CD4-positive, alpha-beta T cell (primary cell): ENCODE data around the gene POU2AF2. TPM values are rescaled to one million over a fixed set of nuclear protein-coding genes. Genes with fewer than 3 reads are reported as not detected.

Experiments
- ATAC-seq: fragments of 200-7000 bp; cut with Tn5 transposase; one replicate; pipeline ENCODE4 v1.10.0; 2022; ENCODE audit warnings: mild to moderate bottlenecking; ENCODE audit not compliant: poor library complexity
- CTCF ChIA-PET: fragments of 350-600 bp; sonication (Branson Sonifier 250); formaldehyde crosslinking; loops from one replicate; lab custom pipeline; 2021; ENCODE audit warnings: antibody characterized with exemption, inconsistent platforms; lab: Charles Lee
- POLR2A ChIA-PET: fragments of 350-600 bp; sonication (Branson Sonifier 250); formaldehyde crosslinking; loops from one replicate; lab custom pipeline; 2021; ENCODE audit warnings: antibody characterized with exemption, inconsistent platforms; lab: Charles Lee
- DNase-seq, 14 experiments: peaks; one replicate each; pipeline ENCODE4 v3.0.0-alpha.2; 2013 to 2020; ENCODE audit warnings: mixed read lengths in 2 of 14
- H3K27ac ChIP-seq, 2 donors: one replicate each; pipeline versions ENCODE4 v1.5.1 to v1.7.0; 2013; ENCODE audit warnings: low read length in 2 of 2, low read depth in 1 of 2, mild to moderate bottlenecking in 1 of 2
- H3K27me3 ChIP-seq, 2 experiments: 1 replicate in 1 of 2; 2 replicates in 1 of 2; pipeline versions ENCODE4 v1.6.1 to v1.7.0; 2013; ENCODE audit warnings: low read length in 2 of 2, control low read depth in 1 of 2, mild to moderate bottlenecking in 1 of 2, moderate library complexity in 1 of 2; ENCODE audit not compliant: insufficient read depth in 2 of 2, control insufficient read depth in 1 of 2
- H3K36me3 ChIP-seq: one replicate; pipeline ENCODE4 v1.6.1; 2013; ENCODE audit warnings: low read length, control low read depth; ENCODE audit not compliant: insufficient read depth
- H3K4me1 ChIP-seq: one replicate; pipeline ENCODE4 v1.6.1; 2013; ENCODE audit warnings: low read length, control low read depth; ENCODE audit not compliant: insufficient read depth
- H3K4me3 ChIP-seq: one replicate; pipeline ENCODE4 v1.5.1; 2013; ENCODE audit warnings: mild to moderate bottlenecking, low read length, moderate library complexity
- H3K9me3 ChIP-seq, 2 experiments: 1 replicate in 1 of 2; 2 replicates in 1 of 2; pipeline versions ENCODE4 v1.6.1 to v1.7.0; 2013; ENCODE audit warnings: low read length in 2 of 2, mild to moderate bottlenecking in 2 of 2, control low read depth in 1 of 2, moderate library complexity in 1 of 2; ENCODE audit not compliant: control insufficient read depth in 1 of 2, insufficient read depth in 1 of 2
- H3K27ac Mint-ChIP-seq: one replicate; pipeline ENCODE4 v1.8.0; 2020; ENCODE audit warnings: mixed read lengths
- H3K27me3 Mint-ChIP-seq: one replicate; pipeline ENCODE4 v1.8.0; 2021; ENCODE audit warnings: mixed read lengths
- H3K36me3 Mint-ChIP-seq: one replicate; pipeline ENCODE4 v1.8.0; 2021; ENCODE audit warnings: low read depth, mixed read lengths
- H3K4me1 Mint-ChIP-seq: one replicate; pipeline ENCODE4 v1.8.0; 2021; ENCODE audit warnings: low read depth, mixed read lengths
- H3K4me3 Mint-ChIP-seq: one replicate; pipeline ENCODE4 v1.8.0; 2020; ENCODE audit warnings: mild to moderate bottlenecking, mixed read lengths
- H3K9me3 Mint-ChIP-seq: one replicate; pipeline ENCODE4 v1.8.0; 2020; ENCODE audit warnings: mixed read lengths
- intact Hi-C, 2 experiments: fragments of 100-400 bp; cut with DNase I in 1 of 2; cut with micrococcal nuclease in 1 of 2; formaldehyde crosslinking; loops; one replicate each; pipeline versions ENCODE4 v1.15.1 to v1.9.0; 2023 to 2025; cut with DNase I, micrococcal nuclease
- total RNA-seq, 174 experiments: library from RNA in 2 of 174; stranded (reverse) in 2 of 174; gene quantifications; one replicate each; pipeline ENCODE4 v1.2.3 and lab custom pipeline; 2021 to 2026
- TF ChIP-seq, protein P1 (sequence below): fragments of 200-600 bp; IDR thresholded peaks from one replicate; pipeline ENCODE4 v1.8.0; 2022; ENCODE audit warnings: antibody characterized with exemption, mild to moderate bottlenecking

The POU2AF2 gene
- total RNA-seq, 2 experiments from 2014 or later, result not detected

GRCh38 chr11:111305162-111305802 lies 59.8 kb downstream of the POU2AF2 start:
- Histone ChIP-seq H3K27ac (no peak overlapping the region), H3K4me1 (no peaks in the 10 kb centered on the region), H3K9me3 (no peaks in the 10 kb centered on the region), H3K4me3 (no peak overlapping the region), H3K27me3 (peaks cover 13 to 14% of the 10 kb centered on the region in 2 experiments), H3K36me3 (no peaks in the 10 kb centered on the region)
- ATAC-seq (no peak), DNase-seq (no peak)
- intact Hi-C loops, result loop anchor here in 1 of 2 experiments (5.0 kb wide), 1 partner anchor 42 kb away; no protein-coding TSS in a partner anchor
- no peak overlapping the region for H3K27ac Mint-ChIP-seq
- no peak overlapping the region for H3K4me3 Mint-ChIP-seq
- H3K27me3 Mint-ChIP-seq, result peaks cover 54% of the 10 kb centered on the region
- no peaks in the 10 kb centered on the region for H3K4me1 Mint-ChIP-seq
- H3K36me3 Mint-ChIP-seq, result no peaks in the 10 kb centered on the region
- ChIA-PET POLR2A (no interaction called here), CTCF (no interaction called here)
- H3K9me3 Mint-ChIP-seq, result no peaks in the 10 kb centered on the region
- TF ChIP-seq, protein P1, sequence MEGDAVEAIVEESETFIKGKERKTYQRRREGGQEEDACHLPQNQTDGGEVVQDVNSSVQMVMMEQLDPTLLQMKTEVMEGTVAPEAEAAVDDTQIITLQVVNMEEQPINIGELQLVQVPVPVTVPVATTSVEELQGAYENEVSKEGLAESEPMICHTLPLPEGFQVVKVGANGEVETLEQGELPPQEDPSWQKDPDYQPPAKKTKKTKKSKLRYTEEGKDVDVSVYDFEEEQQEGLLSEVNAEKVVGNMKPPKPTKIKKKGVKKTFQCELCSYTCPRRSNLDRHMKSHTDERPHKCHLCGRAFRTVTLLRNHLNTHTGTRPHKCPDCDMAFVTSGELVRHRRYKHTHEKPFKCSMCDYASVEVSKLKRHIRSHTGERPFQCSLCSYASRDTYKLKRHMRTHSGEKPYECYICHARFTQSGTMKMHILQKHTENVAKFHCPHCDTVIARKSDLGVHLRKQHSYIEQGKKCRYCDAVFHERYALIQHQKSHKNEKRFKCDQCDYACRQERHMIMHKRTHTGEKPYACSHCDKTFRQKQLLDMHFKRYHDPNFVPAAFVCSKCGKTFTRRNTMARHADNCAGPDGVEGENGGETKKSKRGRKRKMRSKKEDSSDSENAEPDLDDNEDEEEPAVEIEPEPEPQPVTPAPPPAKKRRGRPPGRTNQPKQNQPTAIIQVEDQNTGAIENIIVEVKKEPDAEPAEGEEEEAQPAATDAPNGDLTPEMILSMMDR, result no peak

DNA sequence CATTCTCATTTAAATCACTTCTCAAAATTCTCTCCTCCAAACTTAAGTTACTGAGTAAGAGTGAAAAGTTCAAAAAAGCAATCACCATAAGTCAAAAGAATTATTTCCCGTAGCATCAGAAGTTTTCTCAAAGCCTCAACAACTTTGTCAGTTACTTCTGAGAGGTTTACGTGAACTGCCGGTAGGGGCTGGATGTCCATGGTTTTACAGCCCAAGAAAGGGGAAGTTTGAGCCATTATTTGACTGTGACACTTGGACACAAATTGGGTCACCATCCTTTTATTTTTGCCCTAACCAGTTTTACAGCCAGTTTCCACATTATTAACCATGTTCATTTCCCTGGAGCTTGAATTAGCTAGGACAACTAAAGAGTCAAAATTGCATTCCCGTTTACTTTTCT lies 60.4 kb downstream of the POU2AF2 start:
- Mint-ChIP-seq H3K27ac (no peak overlapping the region), H3K27me3 (peaks cover 54% of the 10 kb centered on the region), H3K36me3 (no peaks in the 10 kb centered on the region), H3K4me3 (no peak overlapping the region), H3K4me1 (no peaks in the 10 kb centered on the region), H3K9me3 (no peaks in the 10 kb centered on the region)
- ChIA-PET CTCF (no interaction called here), POLR2A (no interaction called here)
- ATAC-seq (no peak), DNase-seq (no peak)
- Histone ChIP-seq H3K9me3 (no peaks in the 10 kb centered on the region), H3K27ac (no peak overlapping the region), H3K36me3 (no peaks in the 10 kb centered on the region), H3K4me1 (no peaks in the 10 kb centered on the region), H3K27me3 (peaks cover 10 to 13% of the 10 kb centered on the region in 2 experiments), H3K4me3 (no peak overlapping the region)
- TF ChIP-seq, protein P1, result no peak
- intact Hi-C loops, result loop anchor here in 1 of 2 experiments (5.0 kb wide), 1 partner anchor 41 kb away; no protein-coding TSS in a partner anchor

DNA sequence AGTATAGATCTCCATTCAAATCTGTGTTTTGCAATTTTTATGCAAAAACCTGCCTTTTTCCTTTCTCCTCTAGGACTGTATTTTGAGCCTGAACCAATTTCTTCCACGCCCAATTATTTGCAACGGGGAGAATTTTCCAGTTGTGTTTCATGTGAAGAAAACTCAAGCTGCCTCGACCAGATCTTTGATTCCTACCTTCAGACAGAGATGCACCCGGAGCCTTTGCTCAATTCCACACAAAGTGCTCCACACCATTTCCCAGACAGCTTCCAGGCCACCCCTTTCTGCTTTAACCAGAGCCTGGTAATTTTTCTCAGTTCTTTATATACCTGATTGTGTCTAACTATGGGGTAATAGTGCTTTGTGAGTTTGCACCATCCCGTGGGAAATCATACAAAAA lies 60.8 kb downstream of the POU2AF2 start:
- Mint-ChIP-seq H3K36me3 (no peaks in the 10 kb centered on the region), H3K4me1 (no peaks in the 10 kb centered on the region), H3K9me3 (no peaks in the 10 kb centered on the region), H3K27ac (no peak overlapping the region), H3K27me3 (peaks cover 49% of the 10 kb centered on the region), H3K4me3 (no peak overlapping the region)
- POLR2A ChIA-PET, result no interaction called here
- H3K9me3 ChIP-seq, result no peaks in the 10 kb centered on the region
- no peak for DNase-seq
- no peak overlapping the region for H3K4me3 ChIP-seq
- peaks cover 10 to 11% of the 10 kb centered on the region in 2 experiments for H3K27me3 ChIP-seq
- no peak for ATAC-seq
- no peaks in the 10 kb centered on the region for H3K36me3 ChIP-seq
- no peak overlapping the region for H3K27ac ChIP-seq
- H3K4me1 ChIP-seq, result no peaks in the 10 kb centered on the region
- intact Hi-C loops, result loop anchor here in 1 of 2 experiments (5.0 kb wide), 1 partner anchor 41 kb away; no protein-coding TSS in a partner anchor
- TF ChIP-seq, protein P1, result no peak
- CTCF ChIA-PET, result no interaction called here
